ENCODE data around the gene LEFTY2.

LEFTY2 gene

DNA sequence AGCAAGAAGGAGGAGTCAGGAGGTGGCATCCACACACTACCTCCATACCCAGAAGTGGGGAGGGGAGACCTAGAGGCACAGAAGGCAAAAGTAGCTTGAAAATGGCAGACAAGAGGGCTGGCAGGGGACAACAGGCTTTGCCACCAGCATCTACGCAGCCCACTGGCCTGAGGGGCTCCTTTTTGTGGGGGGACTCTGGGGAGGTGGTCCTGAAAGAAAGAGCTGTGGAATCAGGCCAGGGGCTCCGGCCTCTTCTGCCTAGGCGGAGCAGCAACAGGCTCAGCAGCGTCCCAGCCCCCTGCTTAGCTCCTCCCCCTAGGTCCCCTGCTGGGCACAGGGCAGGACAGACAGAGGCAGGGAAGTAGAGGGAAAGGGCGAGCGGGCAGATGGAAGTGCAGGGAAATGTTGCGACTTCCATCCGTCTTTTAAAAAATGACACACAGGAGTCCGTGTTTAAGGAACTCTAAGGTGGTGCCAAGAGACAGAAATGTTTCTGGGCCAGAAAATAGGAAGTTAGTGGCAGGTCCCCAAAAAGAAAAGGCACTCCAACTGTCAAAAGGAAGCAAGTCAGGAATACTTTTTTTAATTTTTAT lies 10.0 kb upstream of the LEFTY2 start:
- Histone ChIP-seq H3K36me3 (ENCODE audit: control insufficient read depth, insufficient read depth, low read length) (no peaks in the 10 kb centered on the region), H3K4me1 (ENCODE audit: control insufficient read depth, insufficient read depth, low read length) (peaks cover 8% of the 10 kb centered on the region), H3K9me3 (ENCODE audit: control insufficient read depth, insufficient read depth, low read length) (no peaks in the 10 kb centered on the region), H3K27ac (ENCODE audit: low read length) (no peak overlapping the region), H3K4me3 (ENCODE audit: low read length) (no peak overlapping the region), H3K27me3 (ENCODE audit: control insufficient read depth, insufficient read depth, low read length) (no peaks in the 10 kb centered on the region)
- peak; percentile 70 for DNase-seq (ENCODE audit: low read depth, low spot score)
- no CpG with 5 or more reads among the region's 9 CpGs for WGBS (ENCODE audit: insufficient coverage, insufficient read length)

DNA sequence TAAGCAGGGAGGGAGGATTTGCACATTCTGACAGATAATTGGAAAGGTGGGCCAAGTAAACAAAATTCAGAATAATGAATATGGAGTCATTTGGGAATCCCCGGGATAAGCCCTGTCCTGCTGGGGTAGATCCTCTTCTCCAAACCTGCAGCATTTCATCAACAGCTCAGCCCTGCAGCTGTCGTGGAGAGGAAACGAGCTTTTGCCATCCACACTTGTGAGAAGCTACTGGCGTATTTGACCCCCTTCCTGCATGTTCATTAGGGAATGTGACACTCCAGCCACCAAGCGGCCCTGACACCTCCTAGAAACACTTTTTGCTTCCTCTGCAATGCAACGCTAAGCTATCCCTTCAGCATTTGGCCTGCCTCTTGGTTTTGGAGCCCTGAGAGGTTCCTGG lies 8.0 kb upstream of the LEFTY2 start:
- no peak for DNase-seq (ENCODE audit: low read depth, low spot score)
- H3K27me3 ChIP-seq (ENCODE audit: control insufficient read depth, insufficient read depth, low read length) = no peaks in the 10 kb centered on the region
- no peaks in the 10 kb centered on the region for H3K9me3 ChIP-seq (ENCODE audit: control insufficient read depth, insufficient read depth, low read length)
- H3K4me1 ChIP-seq (ENCODE audit: control insufficient read depth, insufficient read depth, low read length) = peaks cover 19% of the 10 kb centered on the region
- H3K27ac ChIP-seq (ENCODE audit: low read length) = no peak overlapping the region
- WGBS (ENCODE audit: insufficient coverage, insufficient read length) = no CpG with 5 or more reads among the region's 6 CpGs
- H3K36me3 ChIP-seq (ENCODE audit: control insufficient read depth, insufficient read depth, low read length) = no peaks in the 10 kb centered on the region
- H3K4me3 ChIP-seq (ENCODE audit: low read length) = no peak overlapping the region

GRCh38 chr1:225946803-225947202 lies 5.8 kb upstream of the LEFTY2 start:
- H3K4me1 ChIP-seq (ENCODE audit: control insufficient read depth, insufficient read depth, low read length) = peaks cover 19% of the 10 kb centered on the region
- no peak overlapping the region for H3K4me3 ChIP-seq (ENCODE audit: low read length)
- H3K36me3 ChIP-seq (ENCODE audit: control insufficient read depth, insufficient read depth, low read length) = no peaks in the 10 kb centered on the region
- H3K9me3 ChIP-seq (ENCODE audit: control insufficient read depth, insufficient read depth, low read length) = no peaks in the 10 kb centered on the region
- H3K27me3 ChIP-seq (ENCODE audit: control insufficient read depth, insufficient read depth, low read length) = no peaks in the 10 kb centered on the region
- no CpG with 5 or more reads among the region's 5 CpGs for WGBS (ENCODE audit: insufficient coverage, insufficient read length)
- DNase-seq (ENCODE audit: low read depth, low spot score) = no peak
- no peak overlapping the region for H3K27ac ChIP-seq (ENCODE audit: low read length)

DNA sequence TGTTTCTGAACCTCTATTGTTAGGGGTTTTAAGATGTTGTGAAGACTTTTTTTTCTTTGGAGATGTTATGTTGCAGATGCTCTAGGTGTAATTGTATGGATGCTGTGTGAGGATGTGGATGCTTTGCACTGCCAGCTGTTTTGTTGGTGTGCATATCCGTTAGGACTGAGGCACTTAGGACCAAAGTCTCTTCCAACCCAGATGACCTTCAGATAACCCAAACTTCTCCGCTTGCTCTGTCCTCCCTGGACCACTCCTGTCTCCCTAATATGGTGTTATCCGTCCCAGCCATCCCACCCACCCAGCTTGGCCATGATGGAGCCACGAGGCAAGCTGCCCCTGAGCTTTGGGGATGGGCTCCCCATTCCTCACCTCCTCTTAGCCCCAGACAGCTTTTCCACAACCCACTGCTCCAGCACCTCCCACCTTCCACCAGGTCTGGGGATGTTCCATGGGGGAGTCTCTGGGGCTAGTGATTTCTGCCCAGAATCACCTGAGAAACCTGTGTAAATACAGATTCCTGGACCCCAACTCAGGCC lies 5.1 kb upstream of the LEFTY2 start:
- Histone ChIP-seq H3K4me1 (ENCODE audit: control insufficient read depth, insufficient read depth, low read length) (peaks cover 19% of the 10 kb centered on the region), H3K4me3 (ENCODE audit: low read length) (no peak overlapping the region), H3K27ac (ENCODE audit: low read length) (no peak overlapping the region), H3K27me3 (ENCODE audit: control insufficient read depth, insufficient read depth, low read length) (no peaks in the 10 kb centered on the region), H3K36me3 (ENCODE audit: control insufficient read depth, insufficient read depth, low read length) (no peaks in the 10 kb centered on the region), H3K9me3 (ENCODE audit: control insufficient read depth, insufficient read depth, low read length) (no peaks in the 10 kb centered on the region)
- DNase-seq (ENCODE audit: low read depth, low spot score) = no peak
- no CpG with 5 or more reads among the region's 4 CpGs for WGBS (ENCODE audit: insufficient coverage, insufficient read length)

GRCh38 chr1:225945564-225945963 lies 4.5 kb upstream of the LEFTY2 start:
- peak; percentile 73 for DNase-seq (ENCODE audit: low read depth, low spot score)
- WGBS (ENCODE audit: insufficient coverage, insufficient read length) = no CpG with 5 or more reads among the region's 4 CpGs
- H3K9me3 ChIP-seq (ENCODE audit: control insufficient read depth, insufficient read depth, low read length) = no peaks in the 10 kb centered on the region
- H3K36me3 ChIP-seq (ENCODE audit: control insufficient read depth, insufficient read depth, low read length) = no peaks in the 10 kb centered on the region
- H3K4me3 ChIP-seq (ENCODE audit: low read length) = no peak overlapping the region
- H3K27ac ChIP-seq (ENCODE audit: low read length) = no peak overlapping the region
- H3K27me3 ChIP-seq (ENCODE audit: control insufficient read depth, insufficient read depth, low read length) = no peaks in the 10 kb centered on the region
- peaks cover 19% of the 10 kb centered on the region for H3K4me1 ChIP-seq (ENCODE audit: control insufficient read depth, insufficient read depth, low read length)

DNA sequence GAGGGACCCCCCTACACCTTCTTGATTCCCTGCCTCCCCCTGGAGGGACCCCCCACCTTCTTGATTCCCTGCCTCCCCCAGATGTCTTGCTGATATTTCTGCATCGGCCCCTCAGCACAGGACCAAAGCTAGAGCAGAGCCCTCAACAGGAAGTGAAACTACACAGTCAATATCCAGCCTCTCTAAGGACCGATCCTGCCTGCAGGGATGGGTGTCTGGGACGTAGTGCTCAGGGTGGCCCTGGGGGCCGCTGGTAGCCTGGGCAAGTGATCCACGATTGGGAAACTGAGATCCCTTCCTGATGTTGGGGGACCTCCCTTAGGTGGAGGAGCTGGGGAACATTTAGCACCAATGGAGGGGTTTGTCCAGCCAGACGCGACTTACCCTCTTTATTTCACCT lies 3.9 kb upstream of the LEFTY2 start:
- no peak for DNase-seq (ENCODE audit: low read depth, low spot score)
- WGBS (ENCODE audit: insufficient coverage, insufficient read length) = no CpG with 5 or more reads among the region's 7 CpGs

GRCh38 chr1:225944387-225944786 lies 3.4 kb upstream of the LEFTY2 start:
- DNase-seq (ENCODE audit: low read depth, low spot score) = no peak
- Histone ChIP-seq H3K9me3 (ENCODE audit: control insufficient read depth, insufficient read depth, low read length) (no peaks in the 10 kb centered on the region), H3K27me3 (ENCODE audit: control insufficient read depth, insufficient read depth, low read length) (no peaks in the 10 kb centered on the region), H3K4me3 (ENCODE audit: low read length) (no peak overlapping the region), H3K4me1 (ENCODE audit: control insufficient read depth, insufficient read depth, low read length) (peaks cover 17% of the 10 kb centered on the region), H3K36me3 (ENCODE audit: control insufficient read depth, insufficient read depth, low read length) (no peaks in the 10 kb centered on the region), H3K27ac (ENCODE audit: low read length) (no peak overlapping the region)
- no CpG with 5 or more reads among the region's 2 CpGs for WGBS (ENCODE audit: insufficient coverage, insufficient read length)

More for the DNA sequence above, 3.9 kb upstream of the LEFTY2 start:
- Histone ChIP-seq H3K4me3 (ENCODE audit: low read length) (no peak overlapping the region), H3K9me3 (ENCODE audit: control insufficient read depth, insufficient read depth, low read length) (no peaks in the 10 kb centered on the region), H3K27me3 (ENCODE audit: control insufficient read depth, insufficient read depth, low read length) (no peaks in the 10 kb centered on the region), H3K36me3 (ENCODE audit: control insufficient read depth, insufficient read depth, low read length) (no peaks in the 10 kb centered on the region), H3K27ac (ENCODE audit: low read length) (peak overlapping the region; percentile 14), H3K4me1 (ENCODE audit: control insufficient read depth, insufficient read depth, low read length) (peaks cover 17% of the 10 kb centered on the region)

DNA sequence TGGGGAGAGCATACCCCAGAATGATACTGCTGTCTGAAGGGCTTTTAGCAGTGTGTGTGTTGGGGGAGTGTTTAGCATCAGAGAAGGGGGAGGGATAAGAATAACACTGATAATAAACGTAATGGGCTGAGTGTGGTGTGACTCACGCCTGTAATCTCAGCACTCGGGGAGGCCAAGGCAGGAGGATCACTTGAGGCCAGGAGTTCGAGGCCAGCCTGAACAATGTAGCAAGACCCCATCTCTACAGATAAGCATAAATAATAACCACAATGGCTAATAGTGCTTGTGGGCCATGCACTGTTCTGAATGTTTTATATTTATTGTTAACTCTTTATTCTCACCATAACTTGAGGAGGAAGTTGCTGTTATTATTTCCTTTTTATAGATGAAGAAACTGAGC lies 2.6 kb upstream of the LEFTY2 start:
- no peaks in the 10 kb centered on the region for H3K36me3 ChIP-seq (ENCODE audit: control insufficient read depth, insufficient read depth, low read length)
- WGBS (ENCODE audit: insufficient coverage, insufficient read length) = no CpG with 5 or more reads among the region's 4 CpGs
- DNase-seq (ENCODE audit: low read depth, low spot score) = no peak
- no peaks in the 10 kb centered on the region for H3K27me3 ChIP-seq (ENCODE audit: control insufficient read depth, insufficient read depth, low read length)
- H3K4me1 ChIP-seq (ENCODE audit: control insufficient read depth, insufficient read depth, low read length) = peaks cover 17% of the 10 kb centered on the region
- H3K9me3 ChIP-seq (ENCODE audit: control insufficient read depth, insufficient read depth, low read length) = no peaks in the 10 kb centered on the region
- H3K27ac ChIP-seq (ENCODE audit: low read length) = no peak overlapping the region
- H3K4me3 ChIP-seq (ENCODE audit: low read length) = no peak overlapping the region

- H3K27me3 ChIP-seq (ENCODE audit: control insufficient read depth, insufficient read depth, low read length) = no peaks in the 10 kb centered on the region
- H3K27ac ChIP-seq (ENCODE audit: low read length) = no peak overlapping the region
- H3K36me3 ChIP-seq (ENCODE audit: control insufficient read depth, insufficient read depth, low read length) = no peaks in the 10 kb centered on the region
- peaks cover 17% of the 10 kb centered on the region for H3K4me1 ChIP-seq (ENCODE audit: control insufficient read depth, insufficient read depth, low read length)
- no peak for DNase-seq (ENCODE audit: low read depth, low spot score)
- no peaks in the 10 kb centered on the region for H3K9me3 ChIP-seq (ENCODE audit: control insufficient read depth, insufficient read depth, low read length)
- WGBS (ENCODE audit: insufficient coverage, insufficient read length) = no CpG with 5 or more reads among the region's 7 CpGs
- no peak overlapping the region for H3K4me3 ChIP-seq (ENCODE audit: low read length)
These were observed 1.6 kb upstream of the LEFTY2 start for GRCh38 chr1:225942574-225942973.

- peaks cover 17% of the 10 kb centered on the region for H3K4me1 ChIP-seq (ENCODE audit: control insufficient read depth, insufficient read depth, low read length)
- H3K36me3 ChIP-seq (ENCODE audit: control insufficient read depth, insufficient read depth, low read length) = no peaks in the 10 kb centered on the region
- H3K4me3 ChIP-seq (ENCODE audit: low read length) = no peak overlapping the region
- H3K27me3 ChIP-seq (ENCODE audit: control insufficient read depth, insufficient read depth, low read length) = no peaks in the 10 kb centered on the region
- no CpG with 5 or more reads among the region's 1 CpG for WGBS (ENCODE audit: insufficient coverage, insufficient read length)
- no peaks in the 10 kb centered on the region for H3K9me3 ChIP-seq (ENCODE audit: control insufficient read depth, insufficient read depth, low read length)
- H3K27ac ChIP-seq (ENCODE audit: low read length) = no peak overlapping the region
- no peak for DNase-seq (ENCODE audit: low read depth, low spot score)
These were observed 862 bp upstream of the LEFTY2 start for GRCh38 chr1:225941942-225942222.

DNA sequence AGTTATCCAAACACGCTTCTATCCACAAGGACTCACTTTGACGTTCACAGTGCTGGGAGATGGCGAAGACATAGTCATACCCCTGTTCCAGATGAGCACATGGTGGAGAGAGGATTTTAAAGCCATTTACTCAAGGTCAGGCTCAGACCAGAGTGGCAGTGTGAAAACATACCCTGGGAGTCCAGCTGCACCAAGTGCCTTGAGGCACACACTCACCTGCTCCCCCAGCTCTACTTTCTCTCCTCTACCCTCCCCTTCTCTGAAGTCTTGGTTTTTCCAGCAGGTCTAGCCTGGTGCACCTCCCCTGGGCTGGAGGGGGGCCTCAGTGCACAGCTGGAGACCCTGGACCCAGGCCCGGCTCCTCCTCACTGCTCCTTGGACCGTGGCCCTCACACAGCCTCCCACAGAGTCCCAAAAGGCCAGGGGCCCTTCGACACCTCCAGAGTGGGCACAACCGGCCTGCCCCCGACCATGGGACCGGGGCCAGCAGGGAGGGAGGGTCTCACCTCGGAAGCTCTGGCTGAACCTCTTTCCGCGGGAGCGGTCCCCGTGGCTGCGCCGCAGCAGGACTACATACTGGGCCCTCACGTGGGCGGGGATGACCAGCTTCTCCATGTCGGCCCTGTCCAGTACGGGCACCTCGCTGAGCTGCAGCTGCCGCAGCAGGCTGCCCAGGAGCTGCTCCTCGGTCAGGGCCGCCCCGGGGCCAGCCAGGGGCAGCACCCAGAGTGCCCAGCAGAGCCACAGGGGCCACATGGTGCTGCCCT lies 452 bp downstream of the LEFTY2 start:
- Histone ChIP-seq H3K4me3 (ENCODE audit: low read length) (no peak overlapping the region), H3K27ac (ENCODE audit: low read length) (no peak overlapping the region), H3K4me1 (ENCODE audit: control insufficient read depth, insufficient read depth, low read length) (peaks cover 13% of the 10 kb centered on the region), H3K36me3 (ENCODE audit: control insufficient read depth, insufficient read depth, low read length) (no peaks in the 10 kb centered on the region), H3K27me3 (ENCODE audit: control insufficient read depth, insufficient read depth, low read length) (no peaks in the 10 kb centered on the region), H3K9me3 (ENCODE audit: control insufficient read depth, insufficient read depth, low read length) (no peaks in the 10 kb centered on the region)
- WGBS (ENCODE audit: insufficient coverage, insufficient read length) = no CpG with 5 or more reads among the region's 25 CpGs
- DNase-seq (ENCODE audit: low read depth, low spot score) = no peak

Measured in iPS DF 6.9 (cell line).